HUES64 (cell line): Measurements from ENCODE around the gene TLR10. TPM values are rescaled to one million over a fixed set of nuclear protein-coding genes. Genes with fewer than 3 reads are reported as not detected.

ENCODE experiments used
- H3K27ac ChIP-seq: 2 replicates; pipeline ENCODE4 v1.7.0; 2013; ENCODE audit warnings: low read depth, low read length, inconsistent platforms
- H3K27me3 ChIP-seq: 2 replicates; pipeline ENCODE4 v1.6.1; 2013; ENCODE audit warnings: mild to moderate bottlenecking, low read length; ENCODE audit not compliant: insufficient read depth
- H3K36me3 ChIP-seq: 2 replicates; pipeline ENCODE4 v1.6.1; 2013; ENCODE audit warnings: mild to moderate bottlenecking, low read length; ENCODE audit not compliant: insufficient read depth
- H3K4me1 ChIP-seq: 2 replicates; pipeline ENCODE4 v1.6.1; 2013; ENCODE audit warnings: mild to moderate bottlenecking, low read length, moderate library complexity; ENCODE audit not compliant: insufficient read depth
- H3K4me3 ChIP-seq: 2 replicates; pipeline ENCODE4 v1.5.1; 2013; ENCODE audit warnings: mild to moderate bottlenecking, low read length, moderate library complexity
- H3K9ac ChIP-seq: 2 replicates; pipeline ENCODE4 v1.6.1; 2013; ENCODE audit warnings: mild to moderate bottlenecking, low read depth, low read length
- H3K9me3 ChIP-seq: 2 replicates; pipeline ENCODE4 v1.6.1; 2013; ENCODE audit warnings: low read depth, low read length; ENCODE audit not compliant: insufficient read depth
- WGBS: fragments of 150-250, 120-280 bp; methylation state at CpG from one replicate; pipeline ENCODE4 v1.1.7; 2013; ENCODE audit warnings: missing lambda C conversion rate; 5-methylcytosine and 5-hydroxymethylcytosine counted together
- polyA plus RNA-seq, 2 experiments: library from polyadenylated mRNA; stranded (reverse); fragments of 50-300 nt; gene quantifications; one replicate each; pipeline ENCODE4 v1.2.3, GENCODE V29; 2013

The TLR10 gene, protein sequence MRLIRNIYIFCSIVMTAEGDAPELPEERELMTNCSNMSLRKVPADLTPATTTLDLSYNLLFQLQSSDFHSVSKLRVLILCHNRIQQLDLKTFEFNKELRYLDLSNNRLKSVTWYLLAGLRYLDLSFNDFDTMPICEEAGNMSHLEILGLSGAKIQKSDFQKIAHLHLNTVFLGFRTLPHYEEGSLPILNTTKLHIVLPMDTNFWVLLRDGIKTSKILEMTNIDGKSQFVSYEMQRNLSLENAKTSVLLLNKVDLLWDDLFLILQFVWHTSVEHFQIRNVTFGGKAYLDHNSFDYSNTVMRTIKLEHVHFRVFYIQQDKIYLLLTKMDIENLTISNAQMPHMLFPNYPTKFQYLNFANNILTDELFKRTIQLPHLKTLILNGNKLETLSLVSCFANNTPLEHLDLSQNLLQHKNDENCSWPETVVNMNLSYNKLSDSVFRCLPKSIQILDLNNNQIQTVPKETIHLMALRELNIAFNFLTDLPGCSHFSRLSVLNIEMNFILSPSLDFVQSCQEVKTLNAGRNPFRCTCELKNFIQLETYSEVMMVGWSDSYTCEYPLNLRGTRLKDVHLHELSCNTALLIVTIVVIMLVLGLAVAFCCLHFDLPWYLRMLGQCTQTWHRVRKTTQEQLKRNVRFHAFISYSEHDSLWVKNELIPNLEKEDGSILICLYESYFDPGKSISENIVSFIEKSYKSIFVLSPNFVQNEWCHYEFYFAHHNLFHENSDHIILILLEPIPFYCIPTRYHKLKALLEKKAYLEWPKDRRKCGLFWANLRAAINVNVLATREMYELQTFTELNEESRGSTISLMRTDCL
- not detected for polyA plus RNA-seq (2013, experiment 1 of 2)
- polyA plus RNA-seq (2013, experiment 2 of 2): not detected

DNA sequence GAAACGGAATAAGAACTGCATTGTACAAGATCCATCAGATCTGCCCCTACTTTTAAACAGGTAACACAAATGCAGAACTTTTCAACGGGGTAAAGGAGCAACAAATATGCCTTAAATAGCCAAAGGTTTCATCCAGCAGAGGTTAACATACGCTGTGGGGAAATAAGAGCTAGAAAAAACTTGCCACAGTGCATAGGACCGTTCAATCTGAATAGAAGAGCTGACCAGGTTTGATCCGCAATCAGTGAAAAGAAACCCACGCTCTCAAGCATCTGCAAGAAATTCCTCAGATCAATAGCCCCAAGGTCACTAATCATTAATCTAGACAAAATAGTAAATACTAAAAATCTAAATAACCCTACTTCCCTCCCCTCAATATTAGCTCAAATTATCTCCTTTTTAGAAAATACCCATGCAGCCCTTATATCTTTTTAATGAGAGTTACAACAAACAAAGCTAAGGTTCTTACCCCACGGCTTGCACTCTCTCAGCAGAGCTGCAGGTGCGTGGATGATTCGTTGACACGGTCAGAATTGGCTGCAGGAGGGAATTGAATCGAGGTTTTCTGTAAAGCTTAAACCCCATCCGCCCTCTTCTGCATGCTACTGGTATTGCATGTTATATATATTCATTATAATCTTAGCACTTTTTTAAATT is at the start of gene TLR10:
Gene TLR10 (minus strand): TSS at position 539 of the 657 bp plus-strand sequence. CDS start 7,400 bp downstream, outside the sequence.
- Histone ChIP-seq H3K27ac (no peak within 1 kb of the TSS), H3K9me3 (no peaks in the 10 kb centered on the region), H3K4me3 (no peak within 1 kb of the TSS), H3K9ac (no peak within 1 kb of the TSS), H3K36me3 (no peaks in the 10 kb centered on the region), H3K4me1 (no peaks in the 10 kb centered on the region), H3K27me3 (no peaks in the 10 kb centered on the region)
- 45% methylated on average over 11 of the region's 12 CpGs for WGBS

GRCh38 chr4:38832206-38832605 is 49.4 kb upstream of the TLR10 start:
- Histone ChIP-seq H3K4me3 (no peak overlapping the region), H3K4me1 (no peaks in the 10 kb centered on the region), H3K27ac (no peak overlapping the region), H3K9me3 (peaks cover 5% of the 10 kb centered on the region; the same call in 1 of the 2 replicates), H3K27me3 (no peaks in the 10 kb centered on the region), H3K9ac (no peak overlapping the region), H3K36me3 (no peaks in the 10 kb centered on the region)
- 97% methylated on average over 1 of the region's 1 CpG for WGBS

GRCh38 chr4:38831653-38832052 is 48.9 kb upstream of the TLR10 start:
- no peak overlapping the region for H3K9ac ChIP-seq
- no peaks in the 10 kb centered on the region for H3K36me3 ChIP-seq
- no peaks in the 10 kb centered on the region for H3K27me3 ChIP-seq
- no peak overlapping the region for H3K4me3 ChIP-seq
- H3K4me1 ChIP-seq: no peaks in the 10 kb centered on the region
- peaks cover 5% of the 10 kb centered on the region; the same call in 1 of the 2 replicates for H3K9me3 ChIP-seq
- H3K27ac ChIP-seq: no peak overlapping the region

DNA sequence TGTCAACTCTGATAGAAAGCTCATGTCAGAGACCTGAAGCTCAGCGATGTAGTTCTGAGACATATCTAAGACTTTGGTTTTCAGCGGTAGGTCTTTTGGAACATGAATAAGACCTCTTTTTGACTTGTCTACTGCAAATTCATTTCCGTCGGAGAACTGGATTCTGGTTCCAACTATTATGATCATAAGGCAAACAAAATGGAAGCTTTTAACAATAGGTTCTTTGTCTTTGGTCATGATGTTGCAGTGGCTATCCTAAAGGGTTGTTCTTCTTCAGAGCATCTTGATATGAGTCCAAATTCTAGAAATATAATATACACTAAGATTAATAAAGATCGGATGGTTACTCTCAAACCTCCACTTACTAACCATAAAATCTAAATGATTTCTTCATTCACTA is 46.4 kb upstream of the TLR10 start:
- Histone ChIP-seq H3K4me1 (no peaks in the 10 kb centered on the region), H3K9me3 (no peaks in the 10 kb centered on the region; the same call in 1 of the 2 replicates), H3K27me3 (no peaks in the 10 kb centered on the region), H3K9ac (no peak overlapping the region), H3K36me3 (no peaks in the 10 kb centered on the region), H3K27ac (no peak overlapping the region), H3K4me3 (no peak overlapping the region)
- 98% methylated on average over 4 of the region's 5 CpGs for WGBS

DNA sequence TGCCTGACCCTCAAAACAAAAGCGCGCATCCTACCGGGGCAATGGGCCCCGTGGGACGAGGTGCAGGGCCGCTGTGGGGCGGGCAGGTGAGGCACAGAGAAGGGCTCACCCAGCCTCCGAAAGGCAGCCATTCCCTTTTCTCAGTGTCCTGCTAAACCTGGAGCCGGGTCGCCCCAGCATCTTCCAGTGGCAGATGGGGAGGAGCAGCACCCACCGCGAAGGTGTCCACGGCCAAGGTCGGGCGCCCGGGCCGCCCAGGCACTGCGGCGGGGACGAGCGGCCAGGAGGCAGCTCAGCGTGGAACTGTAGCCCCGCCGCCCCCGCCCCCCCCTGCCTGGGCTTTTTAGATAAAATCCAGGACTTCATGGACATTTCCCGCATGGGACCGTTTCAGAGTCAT is 41.0 kb upstream of the TLR10 start:
- no peaks in the 10 kb centered on the region for H3K36me3 ChIP-seq
- peaks cover 4% of the 10 kb centered on the region; the same call in 1 of the 2 replicates for H3K9me3 ChIP-seq
- H3K4me1 ChIP-seq: no peaks in the 10 kb centered on the region
- H3K4me3 ChIP-seq: no peak overlapping the region
- no peaks in the 10 kb centered on the region for H3K27me3 ChIP-seq
- no peak overlapping the region for H3K27ac ChIP-seq
- WGBS: 96% methylated on average over 27 of the region's 27 CpGs
- H3K9ac ChIP-seq: no peak overlapping the region

DNA sequence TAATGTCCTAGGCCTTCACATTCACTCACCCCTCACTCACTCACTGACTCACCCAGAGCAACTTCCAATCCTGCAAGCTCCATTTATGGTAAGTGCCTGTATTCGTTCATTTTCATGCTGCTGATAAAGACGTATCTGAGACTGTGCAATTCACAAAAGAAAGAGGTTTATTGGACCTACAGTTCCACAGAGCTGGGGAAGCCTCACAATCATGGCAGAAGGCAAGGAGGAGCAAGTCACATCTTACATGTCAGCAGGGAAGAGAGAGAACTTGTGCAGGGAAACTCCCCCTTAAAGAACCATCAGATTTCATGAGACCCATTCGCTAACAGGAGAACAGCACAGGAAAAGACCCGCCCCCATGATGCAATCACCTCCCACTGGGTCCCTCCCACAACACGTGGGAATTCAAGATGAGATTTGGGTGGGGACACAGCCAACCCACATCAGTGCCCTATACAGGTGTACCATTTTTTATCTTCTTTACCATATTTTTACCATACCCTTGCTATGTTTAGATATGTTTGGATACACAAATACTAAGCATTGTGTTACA is 40.0 kb upstream of the TLR10 start:
- 87% methylated on average over 5 of the region's 5 CpGs for WGBS
- no peak overlapping the region for H3K4me3 ChIP-seq
- H3K27ac ChIP-seq: no peak overlapping the region
- H3K27me3 ChIP-seq: no peaks in the 10 kb centered on the region
- no peaks in the 10 kb centered on the region for H3K36me3 ChIP-seq
- no peaks in the 10 kb centered on the region for H3K4me1 ChIP-seq
- peaks cover 4% of the 10 kb centered on the region; the same call in 1 of the 2 replicates for H3K9me3 ChIP-seq
- no peak overlapping the region for H3K9ac ChIP-seq

DNA sequence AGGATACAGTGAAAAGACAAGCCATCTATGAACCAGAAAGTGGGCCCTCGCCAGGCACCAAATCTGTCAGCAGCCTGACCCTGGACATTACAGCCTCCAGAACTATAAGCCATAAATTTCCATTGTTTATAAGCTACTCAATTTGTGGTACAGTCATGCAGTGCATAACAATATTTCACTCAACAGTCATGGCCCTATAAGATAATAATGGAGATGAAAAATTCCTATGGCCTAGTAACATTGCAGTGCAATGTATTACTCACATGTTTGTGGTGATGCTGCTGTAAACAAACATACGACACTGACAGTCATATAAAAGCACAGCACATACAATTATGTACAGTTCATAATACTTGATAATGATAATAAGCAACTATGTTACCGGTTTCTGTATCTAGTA is 38.9 kb upstream of the TLR10 start:
- peaks cover 4% of the 10 kb centered on the region; the same call in 1 of the 2 replicates for H3K9me3 ChIP-seq
- H3K36me3 ChIP-seq: no peaks in the 10 kb centered on the region
- no peak overlapping the region for H3K27ac ChIP-seq
- H3K4me1 ChIP-seq: no peaks in the 10 kb centered on the region
- H3K4me3 ChIP-seq: no peak overlapping the region
- no peak overlapping the region for H3K9ac ChIP-seq
- no peaks in the 10 kb centered on the region for H3K27me3 ChIP-seq
- WGBS: 91% methylated on average over 1 of the region's 3 CpGs

DNA sequence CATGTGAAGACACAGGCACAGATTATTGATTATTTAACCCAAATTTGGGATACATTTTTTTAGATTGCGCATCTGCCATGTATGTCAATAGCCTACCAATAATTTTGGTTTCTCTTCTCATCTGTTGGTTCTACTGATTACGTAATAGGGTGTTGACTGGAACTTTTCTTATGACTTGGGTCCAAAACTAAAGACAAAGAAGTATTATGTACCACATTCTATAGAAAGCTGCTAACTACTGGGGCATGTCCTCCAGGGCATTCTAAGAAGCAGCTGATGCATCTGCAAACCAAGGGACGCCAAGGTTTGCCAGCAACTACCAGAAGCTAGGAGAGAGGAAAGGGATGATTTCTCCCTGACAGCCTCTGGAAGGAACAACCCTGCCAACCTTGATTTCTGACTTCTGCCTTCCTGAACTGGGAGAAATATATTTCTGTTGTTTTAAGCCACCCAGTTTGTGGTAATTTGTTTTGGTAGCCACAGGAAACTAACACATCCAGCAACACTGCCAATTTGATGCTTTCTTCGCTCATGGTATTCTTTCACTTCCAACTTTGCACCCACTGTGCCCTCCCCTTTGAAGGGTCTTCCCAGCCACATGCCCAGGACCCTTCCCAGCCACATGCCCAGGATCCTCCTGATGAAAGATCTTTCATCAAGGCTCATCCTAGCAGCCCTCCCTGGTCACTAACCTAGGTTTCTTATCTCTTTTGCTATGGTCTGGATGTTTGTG is 37.7 kb upstream of the TLR10 start:
- Histone ChIP-seq H3K4me3 (no peak overlapping the region), H3K9ac (no peak overlapping the region), H3K27me3 (no peaks in the 10 kb centered on the region), H3K36me3 (no peaks in the 10 kb centered on the region), H3K27ac (no peak overlapping the region), H3K9me3 (peaks cover 4% of the 10 kb centered on the region; the same call in 1 of the 2 replicates), H3K4me1 (no peaks in the 10 kb centered on the region)
- 94% methylated on average over 4 of the region's 4 CpGs for WGBS

DNA sequence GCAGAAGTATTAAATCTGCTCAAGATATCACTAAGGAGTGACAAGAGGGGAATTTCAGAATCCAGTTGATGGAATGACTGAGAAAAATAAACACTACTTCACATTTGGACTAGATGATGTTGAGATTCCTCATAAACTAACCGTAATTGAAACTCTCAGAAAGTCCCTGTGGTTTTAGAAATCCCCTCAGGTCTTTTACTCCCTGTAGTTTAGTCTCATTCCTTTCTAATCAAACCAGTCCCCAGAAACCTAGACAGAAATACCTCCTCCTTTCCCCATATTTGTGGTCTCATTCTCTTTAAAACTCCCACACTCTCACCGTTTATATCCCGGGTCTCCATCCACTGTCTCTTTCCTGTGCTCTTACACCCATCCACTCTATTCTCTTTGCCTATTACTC is 36.8 kb upstream of the TLR10 start:
- Histone ChIP-seq H3K27me3 (no peaks in the 10 kb centered on the region), H3K9ac (no peak overlapping the region), H3K36me3 (no peaks in the 10 kb centered on the region), H3K27ac (no peak overlapping the region), H3K4me3 (no peak overlapping the region), H3K9me3 (peaks cover 4% of the 10 kb centered on the region; the same call in 1 of the 2 replicates), H3K4me1 (no peaks in the 10 kb centered on the region)
- WGBS: 90% methylated on average over 3 of the region's 3 CpGs

- Histone ChIP-seq H3K27ac (no peak overlapping the region), H3K9me3 (peaks cover 4% of the 10 kb centered on the region; the same call in 1 of the 2 replicates), H3K4me1 (no peaks in the 10 kb centered on the region), H3K36me3 (no peaks in the 10 kb centered on the region), H3K9ac (no peak overlapping the region), H3K4me3 (no peak overlapping the region), H3K27me3 (no peaks in the 10 kb centered on the region)
- WGBS: 84% methylated on average over 4 of the region's 5 CpGs
Measured at GRCh38 chr4:38818441-38818976, 35.7 kb upstream of the TLR10 start.
